Cardiac muscle cell (in vitro differentiated cells and primary cell): ENCODE results near the gene GSE1. TPM values are rescaled to one million over a fixed set of nuclear protein-coding genes. Genes with fewer than 3 reads are reported as not detected.

Source experiments
- DNase-seq, 2 donors: peaks; one replicate each; pipeline versions ENCODE4 v3.0.0 to v3.0.0-alpha.2; 2010 to 2017; ENCODE audit warnings: low read depth in 1 of 2, low spot score in 1 of 2
- H3K27ac ChIP-seq: fragments of 200-600 bp; sonication (generic); 2 replicates; pipeline ENCODE4 v1.5.1; 2016
- H3K27me3 ChIP-seq: fragments of 200-600 bp; sonication (generic); 2 replicates; pipeline ENCODE4 v1.6.0; 2016; ENCODE audit warnings: control low read depth
- H3K36me3 ChIP-seq: fragments of 200-600 bp; sonication (generic); 2 replicates; pipeline ENCODE4 v1.5.1; 2016; ENCODE audit warnings: control low read depth
- H3K4me1 ChIP-seq: fragments of 200-600 bp; sonication (generic); 2 replicates; pipeline ENCODE4 v1.8.1; 2017; ENCODE audit warnings: low read depth, mild to moderate bottlenecking, mixed run types
- H3K4me3 ChIP-seq: fragments of 200-600 bp; sonication (generic); 2 replicates; pipeline ENCODE4 v1.5.1; 2016; ENCODE audit warnings: mild to moderate bottlenecking
- H3K9me3 ChIP-seq: fragments of 200-600 bp; sonication (generic); 2 replicates; pipeline ENCODE4 v1.5.1; 2017; ENCODE audit warnings: low read depth, mild to moderate bottlenecking, control low read depth
- polyA plus RNA-seq: library from polyadenylated mRNA; unstranded; fragments of >200 nt; fragmentation: Nextera tagmentation; extraction: Ambion mirVana; gene quantifications from 2 replicates; pipeline ENCODE4 v1.2.1, GENCODE V29; 2016
- total RNA-seq: library from RNA; depleted of rRNA; stranded (reverse); fragments of >200 nt; gene quantifications from 2 replicates; pipeline ENCODE4 v1.2.3, GENCODE V29; 2016
- TF ChIP-seq, protein P1 (sequence below): IDR thresholded peaks from 2 replicates; pipeline ENCODE4 v1.5.1; 2012; ENCODE audit warnings: low read depth, mild to moderate bottlenecking, low read length

The GSE1 gene
- total and polyA plus RNA-seq, 2 experiments from 2014 or later, result 48.8 to 174 TPM

DNA sequence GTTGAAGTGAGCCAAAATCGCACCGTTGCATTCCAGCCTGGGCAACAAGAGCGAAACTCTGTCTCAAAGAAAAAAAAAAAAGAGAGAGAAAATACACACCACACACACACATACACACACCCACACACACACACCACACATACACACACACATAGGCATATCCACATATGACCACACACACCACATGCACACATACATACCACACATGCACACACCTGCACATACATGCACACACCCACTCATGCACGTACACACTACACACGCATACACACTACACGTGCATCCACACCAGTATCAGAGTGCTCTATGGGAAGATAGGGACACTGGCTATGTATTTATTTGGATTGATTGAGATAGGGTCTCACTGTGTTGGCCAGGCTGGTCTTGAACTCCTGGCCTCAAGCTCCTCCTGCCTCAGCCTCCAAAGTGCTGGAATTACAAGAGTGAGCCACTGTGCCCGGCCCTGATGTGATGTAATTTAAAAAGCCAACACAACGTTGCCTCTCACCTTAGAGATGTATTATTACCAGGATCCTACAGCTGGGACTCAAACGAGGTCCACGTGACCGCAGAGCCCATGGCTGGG is 93.4 kb downstream of the GSE1 start:
- no peaks in the 10 kb centered on the region for H3K4me1 ChIP-seq
- no peak for DNase-seq
- TF ChIP-seq, protein P1, sequence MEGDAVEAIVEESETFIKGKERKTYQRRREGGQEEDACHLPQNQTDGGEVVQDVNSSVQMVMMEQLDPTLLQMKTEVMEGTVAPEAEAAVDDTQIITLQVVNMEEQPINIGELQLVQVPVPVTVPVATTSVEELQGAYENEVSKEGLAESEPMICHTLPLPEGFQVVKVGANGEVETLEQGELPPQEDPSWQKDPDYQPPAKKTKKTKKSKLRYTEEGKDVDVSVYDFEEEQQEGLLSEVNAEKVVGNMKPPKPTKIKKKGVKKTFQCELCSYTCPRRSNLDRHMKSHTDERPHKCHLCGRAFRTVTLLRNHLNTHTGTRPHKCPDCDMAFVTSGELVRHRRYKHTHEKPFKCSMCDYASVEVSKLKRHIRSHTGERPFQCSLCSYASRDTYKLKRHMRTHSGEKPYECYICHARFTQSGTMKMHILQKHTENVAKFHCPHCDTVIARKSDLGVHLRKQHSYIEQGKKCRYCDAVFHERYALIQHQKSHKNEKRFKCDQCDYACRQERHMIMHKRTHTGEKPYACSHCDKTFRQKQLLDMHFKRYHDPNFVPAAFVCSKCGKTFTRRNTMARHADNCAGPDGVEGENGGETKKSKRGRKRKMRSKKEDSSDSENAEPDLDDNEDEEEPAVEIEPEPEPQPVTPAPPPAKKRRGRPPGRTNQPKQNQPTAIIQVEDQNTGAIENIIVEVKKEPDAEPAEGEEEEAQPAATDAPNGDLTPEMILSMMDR, result no peak

DNA sequence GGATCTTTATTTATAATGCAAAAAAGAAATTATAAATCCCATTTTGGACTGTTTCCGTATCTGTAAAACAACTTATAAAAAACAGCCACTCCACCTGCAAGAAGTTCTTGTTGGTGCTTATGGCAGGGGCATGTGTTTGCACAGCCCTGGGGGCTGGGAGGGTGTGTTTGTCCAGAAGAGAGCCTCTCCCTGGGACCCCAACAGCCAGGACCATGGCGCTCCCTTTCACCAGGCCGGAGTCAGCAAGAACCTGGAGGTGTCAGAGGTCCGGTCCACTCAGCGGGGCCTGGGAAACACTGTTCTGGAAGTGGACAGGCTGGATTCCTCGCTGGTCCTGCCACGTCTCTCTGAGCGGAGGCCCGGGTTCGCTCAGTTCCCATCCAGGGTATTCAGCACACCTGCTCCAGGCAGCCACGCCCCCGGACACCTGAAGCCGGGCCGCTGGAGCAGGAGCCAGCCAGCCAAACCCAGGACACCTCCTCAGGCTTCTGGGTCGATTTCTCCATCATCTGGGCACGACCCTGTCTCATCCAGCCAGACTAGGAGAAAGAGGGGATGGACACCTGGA is 94.5 kb downstream of the GSE1 start:
- no peak overlapping the region for H3K4me3 ChIP-seq
- no peaks in the 10 kb centered on the region for H3K27me3 ChIP-seq
- no peaks in the 10 kb centered on the region for H3K9me3 ChIP-seq
- TF ChIP-seq, protein P1, result no peak
- H3K36me3 ChIP-seq, result no peaks in the 10 kb centered on the region
- H3K4me1 ChIP-seq, result no peaks in the 10 kb centered on the region
- DNase-seq, result no peak
- H3K27ac ChIP-seq, result no peak overlapping the region

More for the DNA sequence above, 93.4 kb downstream of the GSE1 start:
- H3K9me3 ChIP-seq, result no peaks in the 10 kb centered on the region
- H3K27ac ChIP-seq, result no peak overlapping the region
- no peak overlapping the region for H3K4me3 ChIP-seq
- no peaks in the 10 kb centered on the region for H3K27me3 ChIP-seq
- H3K36me3 ChIP-seq, result no peaks in the 10 kb centered on the region

- no peaks in the 10 kb centered on the region for H3K36me3 ChIP-seq
- TF ChIP-seq, protein P1, result no peak
- DNase-seq, result no peak
Measured at GRCh38 chr16:85708338-85708737, 95.2 kb downstream of the GSE1 start.

DNA sequence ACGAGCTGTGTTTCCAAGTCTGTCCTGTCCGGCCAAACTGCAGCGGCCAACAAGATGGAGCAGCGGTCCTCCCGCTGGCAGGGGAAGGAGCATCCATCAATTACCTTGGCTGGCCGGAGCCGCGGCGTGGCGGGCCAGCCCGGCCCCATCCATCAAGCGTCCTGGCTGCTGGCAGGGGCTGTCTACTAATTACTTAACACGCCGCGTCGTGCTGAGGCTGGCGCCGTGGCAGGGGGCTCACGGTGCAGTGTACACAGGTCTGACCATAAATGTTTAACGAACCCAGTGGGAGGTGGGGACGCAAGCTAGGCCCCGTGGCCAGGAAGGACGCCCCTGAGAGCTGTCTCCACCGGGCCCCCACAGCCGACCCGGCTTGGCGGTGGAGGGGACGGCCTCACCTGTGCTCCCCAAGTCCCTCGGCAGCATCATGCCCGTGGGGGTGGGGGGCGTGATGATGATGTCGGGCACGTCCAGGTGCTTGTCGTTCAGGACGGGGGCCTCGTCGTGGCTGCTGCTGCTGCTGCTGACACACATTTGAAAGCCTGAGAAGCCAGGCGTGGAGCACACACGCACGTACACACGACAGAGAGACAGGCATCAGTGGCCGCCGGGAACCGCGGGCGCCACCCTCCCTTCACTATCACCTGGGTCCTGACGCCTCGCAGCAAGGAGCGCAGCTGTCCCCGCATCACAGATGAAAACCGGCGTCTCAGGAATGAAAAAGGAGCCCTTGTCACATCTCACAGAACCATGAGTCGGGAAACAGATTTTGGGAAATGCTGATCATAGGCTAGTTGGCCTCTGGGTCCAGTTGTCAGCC is 96.9 kb downstream of the GSE1 start:
- Histone ChIP-seq H3K9me3 (no peaks in the 10 kb centered on the region), H3K27ac (no peak overlapping the region), H3K4me3 (no peak overlapping the region), H3K4me1 (no peaks in the 10 kb centered on the region), H3K27me3 (peaks cover under 1% of the 10 kb centered on the region), H3K36me3 (no peaks in the 10 kb centered on the region)
- TF ChIP-seq, protein P1, result no peak
- no peak for DNase-seq

More at GRCh38 chr16:85708338-85708737, 95.2 kb downstream of the GSE1 start:
- no peaks in the 10 kb centered on the region for H3K27me3 ChIP-seq
- no peaks in the 10 kb centered on the region for H3K4me1 ChIP-seq
- H3K9me3 ChIP-seq, result no peaks in the 10 kb centered on the region
- H3K27ac ChIP-seq, result no peak overlapping the region
- H3K4me3 ChIP-seq, result no peak overlapping the region

DNA sequence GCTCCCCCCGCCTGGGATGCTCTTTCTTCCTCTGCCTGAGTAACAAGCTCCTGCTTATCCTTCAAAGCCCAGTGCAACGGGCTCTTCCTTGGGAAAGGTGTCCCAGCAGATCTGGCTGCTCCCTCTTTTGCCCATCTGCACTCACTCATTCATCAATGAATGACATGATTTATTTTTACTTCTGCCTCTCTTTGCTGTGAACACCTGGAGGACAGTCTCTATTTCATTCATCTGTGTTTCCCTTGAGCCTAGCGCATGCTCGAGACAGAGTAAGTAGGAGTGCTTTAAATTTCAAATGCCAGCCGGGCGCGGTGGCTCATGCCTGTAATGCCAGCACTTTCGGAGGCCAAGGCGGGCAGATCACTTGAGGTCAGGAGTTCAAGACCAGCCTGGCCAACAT is 97.6 kb downstream of the GSE1 start:
- H3K4me1 ChIP-seq, result no peaks in the 10 kb centered on the region
- H3K9me3 ChIP-seq, result no peaks in the 10 kb centered on the region
- DNase-seq, result no peak
- H3K4me3 ChIP-seq, result no peak overlapping the region
- no peak overlapping the region for H3K27ac ChIP-seq
- TF ChIP-seq, protein P1, result no peak
- no peaks in the 10 kb centered on the region for H3K36me3 ChIP-seq
- H3K27me3 ChIP-seq, result peaks cover 8% of the 10 kb centered on the region
